BJ (cell line): ENCODE data around the gene CCDC40. TPM values are rescaled to one million over a fixed set of nuclear protein-coding genes. Genes with fewer than 3 reads are reported as not detected.

Experiments
- CTCF ChIA-PET: fragments of 350-600 bp; formaldehyde crosslinking; extraction: SDS; loops from one replicate; lab custom pipeline; 2021; ENCODE audit warnings: antibody characterized with exemption, inconsistent platforms; lab: Yijun Ruan, JAX
- POLR2A ChIA-PET: fragments of 300-600 bp; sonication (Branson Sonifier 250); formaldehyde crosslinking; extraction: SDS; loops from one replicate; lab custom pipeline; 2021; ENCODE audit warnings: antibody characterized with exemption; lab: Charles Lee
- DNase-seq: peaks from one replicate; pipeline ENCODE4 v3.0.0-alpha.2; 2011; ENCODE audit warnings: low read depth
- H3K27me3 ChIP-seq: 2 replicates; pipeline ENCODE4 v1.6.0; 2011; ENCODE audit warnings: low read length; ENCODE audit not compliant: control insufficient read depth, insufficient read depth
- H3K36me3 ChIP-seq: 2 replicates; pipeline ENCODE4 v1.5.1; 2011; ENCODE audit warnings: low read length; ENCODE audit not compliant: control insufficient read depth, insufficient read depth
- H3K4me3 ChIP-seq: 2 replicates; pipeline ENCODE4 v1.5.1; 2011; ENCODE audit warnings: low read depth, mild to moderate bottlenecking, control low read depth, low read length
- polyA plus RNA-seq: library from polyadenylated mRNA; depleted of rRNA; stranded (reverse); fragments of >200 nt; gene quantifications from 2 replicates; pipeline ENCODE4 v1.2.3, GENCODE V29; 2011
- TF ChIP-seq, protein P1 (sequence below): IDR thresholded peaks from 2 replicates; pipeline ENCODE4 v1.5.1; 2011; ENCODE audit warnings: low read depth, mild to moderate bottlenecking, control low read depth, inconsistent platforms, low read length, moderate library complexity; ENCODE audit not compliant: insufficient read depth

CCDC40 gene
- polyA plus RNA-seq, 1 experiment, result 3.1 TPM

DNA sequence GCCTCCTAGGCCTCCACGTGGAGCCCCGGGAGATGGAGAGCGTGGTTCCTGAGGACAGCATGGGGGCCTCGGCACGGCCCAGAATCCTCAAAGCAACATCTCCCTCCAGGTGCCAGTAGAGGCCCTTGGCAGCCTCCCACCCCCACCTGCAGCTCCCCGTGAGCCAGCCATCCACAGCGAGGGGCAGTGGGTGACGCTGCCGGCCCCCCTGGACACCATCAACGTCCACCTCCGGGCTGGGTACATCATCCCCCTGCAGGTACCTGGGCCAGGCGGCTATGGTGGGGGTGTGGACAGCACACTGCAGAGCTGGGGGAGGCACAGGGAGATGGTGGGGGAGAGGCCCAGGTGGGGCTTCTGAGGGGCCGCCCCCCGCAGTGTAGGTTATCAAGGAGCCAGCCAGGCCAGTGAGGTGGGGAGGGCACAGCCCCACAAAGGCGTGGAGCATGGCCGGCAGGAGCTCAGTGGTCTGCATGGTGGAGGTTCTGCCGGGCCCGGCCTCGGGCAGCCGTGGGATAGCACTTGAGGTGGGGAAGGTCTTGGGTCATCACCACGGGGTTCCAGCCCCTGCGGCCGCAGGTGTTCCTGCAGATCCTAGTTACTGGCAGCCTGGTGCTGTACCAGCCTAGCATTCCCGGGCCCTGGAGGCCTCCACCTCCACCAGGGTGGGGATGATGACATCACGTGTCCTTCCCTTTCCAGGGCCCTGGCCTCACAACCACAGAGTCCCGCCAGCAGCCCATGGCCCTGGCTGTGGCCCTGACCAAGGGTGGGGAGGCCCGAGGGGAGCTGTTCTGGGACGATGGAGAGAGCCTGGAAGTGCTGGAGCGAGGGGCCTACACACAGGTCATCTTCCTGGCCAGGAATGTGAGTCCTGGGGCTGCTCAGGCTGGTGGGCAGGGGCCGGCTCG, 81.3 kb downstream of the CCDC40 start:
- no peak for DNase-seq
- ChIA-PET CTCF (interaction anchor here (1.3 kb wide), 1 partner anchor 16 kb away, joined by 6 read pairs; the partner anchor contains the start of gene GAA), POLR2A (no interaction called here)
- Histone ChIP-seq H3K27me3 (no peaks in the 10 kb centered on the region), H3K4me3 (no peak overlapping the region), H3K36me3 (no peaks in the 10 kb centered on the region; the same call in none of the 2 replicates)
- TF ChIP-seq, protein P1, sequence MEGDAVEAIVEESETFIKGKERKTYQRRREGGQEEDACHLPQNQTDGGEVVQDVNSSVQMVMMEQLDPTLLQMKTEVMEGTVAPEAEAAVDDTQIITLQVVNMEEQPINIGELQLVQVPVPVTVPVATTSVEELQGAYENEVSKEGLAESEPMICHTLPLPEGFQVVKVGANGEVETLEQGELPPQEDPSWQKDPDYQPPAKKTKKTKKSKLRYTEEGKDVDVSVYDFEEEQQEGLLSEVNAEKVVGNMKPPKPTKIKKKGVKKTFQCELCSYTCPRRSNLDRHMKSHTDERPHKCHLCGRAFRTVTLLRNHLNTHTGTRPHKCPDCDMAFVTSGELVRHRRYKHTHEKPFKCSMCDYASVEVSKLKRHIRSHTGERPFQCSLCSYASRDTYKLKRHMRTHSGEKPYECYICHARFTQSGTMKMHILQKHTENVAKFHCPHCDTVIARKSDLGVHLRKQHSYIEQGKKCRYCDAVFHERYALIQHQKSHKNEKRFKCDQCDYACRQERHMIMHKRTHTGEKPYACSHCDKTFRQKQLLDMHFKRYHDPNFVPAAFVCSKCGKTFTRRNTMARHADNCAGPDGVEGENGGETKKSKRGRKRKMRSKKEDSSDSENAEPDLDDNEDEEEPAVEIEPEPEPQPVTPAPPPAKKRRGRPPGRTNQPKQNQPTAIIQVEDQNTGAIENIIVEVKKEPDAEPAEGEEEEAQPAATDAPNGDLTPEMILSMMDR, result no peak

DNA sequence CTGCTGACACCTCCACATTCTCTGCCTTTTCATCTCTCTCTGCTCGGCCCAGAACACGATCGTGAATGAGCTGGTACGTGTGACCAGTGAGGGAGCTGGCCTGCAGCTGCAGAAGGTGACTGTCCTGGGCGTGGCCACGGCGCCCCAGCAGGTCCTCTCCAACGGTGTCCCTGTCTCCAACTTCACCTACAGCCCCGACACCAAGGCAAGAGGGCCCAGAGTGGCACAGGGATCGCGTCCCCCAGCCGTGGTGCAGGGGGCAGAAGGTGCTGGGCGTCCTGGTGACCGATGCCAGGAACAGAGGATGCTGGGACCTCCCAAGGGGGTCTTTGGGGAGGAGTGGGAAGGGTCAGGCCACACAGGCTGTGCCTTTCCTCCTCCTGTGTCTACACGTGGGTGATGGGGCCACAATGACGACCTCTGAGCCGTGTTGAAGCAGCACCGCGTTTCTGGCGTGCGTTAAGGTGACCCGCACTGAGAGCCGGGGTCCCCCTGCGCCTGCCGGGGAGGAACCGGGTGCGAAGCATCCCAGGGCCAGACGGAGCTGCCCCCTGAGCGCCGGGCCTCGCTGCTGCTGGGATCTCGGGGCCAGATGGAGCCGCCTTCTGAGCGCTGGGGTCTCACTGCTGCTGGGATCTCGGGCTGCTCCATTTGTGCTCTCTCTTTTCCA, 82.3 kb downstream of the CCDC40 start:
- Histone ChIP-seq H3K27me3 (no peaks in the 10 kb centered on the region), H3K4me3 (no peak overlapping the region), H3K36me3 (no peaks in the 10 kb centered on the region; the same call in none of the 2 replicates)
- CTCF ChIA-PET, result interaction anchor here (1.3 to 1.4 kb wide), 2 partner anchors 17 to 37 kb away, joined by 3 to 6 read pairs; partner anchors contain the start of gene GAA
- no peak for DNase-seq
- POLR2A ChIA-PET, result no interaction called here
- TF ChIP-seq, protein P1, result no peak

DNA sequence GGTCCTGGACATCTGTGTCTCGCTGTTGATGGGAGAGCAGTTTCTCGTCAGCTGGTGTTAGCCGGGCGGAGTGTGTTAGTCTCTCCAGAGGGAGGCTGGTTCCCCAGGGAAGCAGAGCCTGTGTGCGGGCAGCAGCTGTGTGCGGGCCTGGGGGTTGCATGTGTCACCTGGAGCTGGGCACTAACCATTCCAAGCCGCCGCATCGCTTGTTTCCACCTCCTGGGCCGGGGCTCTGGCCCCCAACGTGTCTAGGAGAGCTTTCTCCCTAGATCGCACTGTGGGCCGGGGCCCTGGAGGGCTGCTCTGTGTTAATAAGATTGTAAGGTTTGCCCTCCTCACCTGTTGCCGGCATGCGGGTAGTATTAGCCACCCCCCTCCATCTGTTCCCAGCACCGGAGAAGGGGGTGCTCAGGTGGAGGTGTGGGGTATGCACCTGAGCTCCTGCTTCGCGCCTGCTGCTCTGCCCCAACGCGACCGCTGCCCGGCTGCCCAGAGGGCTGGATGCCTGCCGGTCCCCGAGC, 82.9 kb downstream of the CCDC40 start:
- no peak for DNase-seq
- TF ChIP-seq, protein P1, result no peak
- ChIA-PET POLR2A (no interaction called here), CTCF (interaction anchor here (1.2 to 1.4 kb wide), 2 partner anchors 15 to 37 kb away, joined by 3 read pairs; no protein-coding TSS in a partner anchor)
- Histone ChIP-seq H3K36me3 (no peaks in the 10 kb centered on the region; the same call in none of the 2 replicates), H3K27me3 (no peaks in the 10 kb centered on the region), H3K4me3 (no peak overlapping the region)

DNA sequence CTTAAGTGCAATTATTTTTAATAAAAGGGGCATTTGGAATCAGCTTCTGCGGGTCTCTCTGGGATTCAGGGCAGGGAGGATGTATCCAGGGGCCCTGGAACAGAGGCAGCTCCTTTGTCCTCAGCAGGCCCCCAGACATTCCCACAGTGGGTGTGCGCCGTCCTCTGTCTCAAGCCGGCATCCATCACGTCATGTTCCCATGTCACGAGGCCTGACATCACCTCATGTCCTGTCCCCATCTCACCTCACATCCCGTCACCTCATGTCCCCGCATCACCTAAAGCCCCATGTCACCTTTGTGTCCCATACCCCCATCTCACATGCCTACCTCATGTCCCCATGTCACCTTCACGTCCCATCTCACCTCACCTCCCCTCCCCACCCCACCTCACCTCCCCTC, 83.4 kb downstream of the CCDC40 start:
- POLR2A ChIA-PET, result no interaction called here
- no peak for DNase-seq
- Histone ChIP-seq H3K4me3 (no peak overlapping the region), H3K36me3 (no peaks in the 10 kb centered on the region; the same call in none of the 2 replicates), H3K27me3 (0 out of 2 replicates have a peak, but pooled peaks cover 2% of the 10 kb centered on the region)
- TF ChIP-seq, protein P1, result no peak
- CTCF ChIA-PET, result interaction anchor here (1.2 to 1.4 kb wide), 2 partner anchors 16 to 38 kb away, joined by 3 read pairs; no protein-coding TSS in a partner anchor
